H9 (cell line): ENCODE data around the gene METTL16. TPM values are rescaled to one million over a fixed set of nuclear protein-coding genes. Genes with fewer than 3 reads are reported as not detected.
A peak's percentile ranks its signal among the peaks of the same experiment; 100 is the strongest.

Experiments
- DNase-seq: peaks from one replicate; pipeline ENCODE4 v3.0.0-alpha.2; 2017
- H2AFZ ChIP-seq: one replicate; pipeline ENCODE4 v1.6.1; 2013; ENCODE audit warnings: mild to moderate bottlenecking, low read length, control low read depth, moderate library complexity
- H2AK5ac ChIP-seq: 2 replicates; pipeline ENCODE4 v1.6.1; 2013; ENCODE audit warnings: low read length, control low read depth, mixed read lengths; ENCODE audit not compliant: insufficient read length
- H2BK120ac ChIP-seq: one replicate; pipeline ENCODE4 v1.6.1; 2013; ENCODE audit warnings: low read depth, mild to moderate bottlenecking, low read length, control low read depth, inconsistent platforms; ENCODE audit not compliant: poor library complexity, severe bottlenecking
- H2BK12ac ChIP-seq: 2 replicates; pipeline ENCODE4 v1.6.1; 2013; ENCODE audit warnings: low read length, control low read depth, mixed read lengths, low read depth; ENCODE audit not compliant: insufficient read length
- H2BK15ac ChIP-seq: 2 replicates; pipeline ENCODE4 v1.6.1; 2013; ENCODE audit warnings: low read depth, low read length, control low read depth
- H2BK20ac ChIP-seq: one replicate; pipeline ENCODE4 v1.6.1; 2013; ENCODE audit warnings: low read depth, mild to moderate bottlenecking, low read length, control low read depth, inconsistent platforms; ENCODE audit not compliant: poor library complexity, severe bottlenecking
- H2BK5ac ChIP-seq: 2 replicates; pipeline ENCODE4 v1.6.1; 2013; ENCODE audit warnings: low read length, control low read depth, mixed read lengths; ENCODE audit not compliant: insufficient read length
- H3K14ac ChIP-seq: 2 replicates; pipeline ENCODE4 v1.6.1; 2013; ENCODE audit warnings: low read length, control low read depth; ENCODE audit not compliant: insufficient read depth
- H3K18ac ChIP-seq: 2 replicates; pipeline ENCODE4 v1.6.1; 2013; ENCODE audit warnings: low read depth, mild to moderate bottlenecking, mixed read lengths, low read length, control low read depth; ENCODE audit not compliant: insufficient read length
- H3K23ac ChIP-seq: 2 replicates; pipeline ENCODE4 v1.6.1; 2013; ENCODE audit warnings: low read length, control low read depth, mixed read lengths, low read depth; ENCODE audit not compliant: insufficient read length
- H3K23me2 ChIP-seq: 2 replicates; pipeline ENCODE4 v1.6.1; 2013; ENCODE audit warnings: low read depth, mild to moderate bottlenecking, mixed read lengths, low read length, control low read depth; ENCODE audit not compliant: insufficient read length, poor library complexity, severe bottlenecking
- H3K27ac ChIP-seq: 2 replicates; pipeline ENCODE4 v1.5.1; 2013; ENCODE audit warnings: low read length, control low read depth, mixed read lengths, low read depth; ENCODE audit not compliant: insufficient read length
- H3K27me3 ChIP-seq: 2 replicates; pipeline ENCODE4 v1.6.1; 2013; ENCODE audit warnings: low read length, control low read depth, inconsistent platforms; ENCODE audit not compliant: insufficient read depth
- H3K4ac ChIP-seq: 2 replicates; pipeline ENCODE4 v1.6.1; 2013; ENCODE audit warnings: low read depth, mild to moderate bottlenecking, control low read depth, inconsistent platforms, low read length, moderate library complexity
- H3K4me1 ChIP-seq: 2 replicates; pipeline ENCODE4 v1.6.1; 2013; ENCODE audit warnings: low read length, control low read depth, inconsistent platforms; ENCODE audit not compliant: insufficient read depth
- H3K4me2 ChIP-seq: 2 replicates; pipeline ENCODE4 v1.6.1; 2013; ENCODE audit warnings: low read length, control low read depth, mixed read lengths; ENCODE audit not compliant: insufficient read length, insufficient read depth
- H3K56ac ChIP-seq: 2 replicates; pipeline ENCODE4 v1.6.1; 2013; ENCODE audit warnings: low read depth, mild to moderate bottlenecking, mixed read lengths, low read length, control low read depth; ENCODE audit not compliant: insufficient read length
- H3K79me1 ChIP-seq: 2 replicates; pipeline ENCODE4 v1.6.1; 2013; ENCODE audit warnings: low read depth, mild to moderate bottlenecking, moderate library complexity, low read length, control low read depth, inconsistent platforms; ENCODE audit not compliant: insufficient read depth, poor library complexity, severe bottlenecking
- H3K79me2 ChIP-seq: 2 replicates; pipeline ENCODE4 v1.6.1; 2013; ENCODE audit warnings: low read length, control low read depth, inconsistent platforms; ENCODE audit not compliant: insufficient read depth
- H3K9ac ChIP-seq: 2 replicates; pipeline ENCODE4 v1.6.1; 2013; ENCODE audit warnings: low read length, control low read depth, mixed read lengths; ENCODE audit not compliant: insufficient read length; ENCODE audit errors: extremely low read depth
- H3K9me3 ChIP-seq: one replicate; pipeline ENCODE4 v1.6.1; 2013; ENCODE audit warnings: low read depth, low read length, inconsistent platforms; ENCODE audit not compliant: control insufficient read depth
- H3T11ph ChIP-seq: one replicate; pipeline ENCODE4 v1.6.1; 2013; ENCODE audit warnings: mild to moderate bottlenecking, low read length, control low read depth, inconsistent platforms
- H4K20me1 ChIP-seq: one replicate; pipeline ENCODE4 v1.6.1; 2013; ENCODE audit not compliant: control insufficient read depth, insufficient read length, insufficient read depth
- H4K5ac ChIP-seq: 2 replicates; pipeline ENCODE4 v1.6.1; 2013; ENCODE audit warnings: low read depth, mild to moderate bottlenecking, mixed read lengths, low read length, control low read depth; ENCODE audit not compliant: insufficient read length
- H4K8ac ChIP-seq: replicated peaks from 2 replicates; pipeline ENCODE4 v1.6.1; 2013; ENCODE audit warnings: low read length, control low read depth, mixed read lengths, low read depth; ENCODE audit not compliant: insufficient read length
- H4K91ac ChIP-seq: 2 replicates; pipeline ENCODE4 v1.6.1; 2013; ENCODE audit warnings: low read depth, mild to moderate bottlenecking, moderate library complexity, mixed read lengths, low read length, control low read depth; ENCODE audit not compliant: insufficient read length
- H3K27ac Mint-ChIP-seq, 3 experiments: 2 replicates in 2 of 3; 3 replicates in 1 of 3; pipeline ENCODE4 v1.8.0; 2020 to 2021; ENCODE audit warnings: mixed read lengths in 3 of 3, mild to moderate bottlenecking in 1 of 3, moderate library complexity in 1 of 3
- H3K27me3 Mint-ChIP-seq: 2 replicates; pipeline ENCODE4 v1.8.0; 2021; ENCODE audit warnings: low read depth, mild to moderate bottlenecking, moderate library complexity, mixed read lengths
- H3K36me3 Mint-ChIP-seq, 3 experiments: 2 replicates in 2 of 3; 3 replicates in 1 of 3; pipeline ENCODE4 v1.8.0; 2020 to 2021; ENCODE audit warnings: low read depth in 3 of 3, mixed read lengths in 3 of 3; ENCODE audit not compliant: insufficient read depth in 1 of 3
- H3K4me1 Mint-ChIP-seq, 2 experiments: 2 replicates each; pipeline ENCODE4 v1.8.0; 2020; ENCODE audit warnings: mixed read lengths in 2 of 2
- H3K4me3 Mint-ChIP-seq, 2 experiments: 2 replicates in 1 of 2; 3 replicates in 1 of 2; pipeline ENCODE4 v1.8.0; 2020 to 2021; ENCODE audit warnings: mild to moderate bottlenecking in 2 of 2, mixed read lengths in 2 of 2, moderate library complexity in 1 of 2
- H3K9me3 Mint-ChIP-seq, 2 experiments: 2 replicates in 1 of 2; 3 replicates in 1 of 2; pipeline ENCODE4 v1.8.0; 2020; ENCODE audit warnings: mild to moderate bottlenecking in 2 of 2, mixed read lengths in 2 of 2, moderate library complexity in 1 of 2
- CTCF ChIP-seq: fragments of 200-600 bp; sonication (generic); conservative IDR thresholded peaks from 3 replicates; pipeline ENCODE4 v1.8.0; 2021; ENCODE audit warnings: antibody characterized with exemption, mild to moderate bottlenecking
- WGBS: extraction: QIAGEN DNeasy Blood & Tissue Kit; methylation state at CpG from one replicate; pipeline ENCODE4 v1.1.7; 2013; ENCODE audit warnings: missing lambda C conversion rate, low lambda C conversion rate, mixed read lengths; ENCODE audit not compliant: insufficient read length; ENCODE audit errors: extremely low coverage; 5-methylcytosine and 5-hydroxymethylcytosine counted together
- total RNA-seq: library from RNA; stranded (reverse); gene quantifications from 2 replicates; pipeline ENCODE4 v1.2.1, GENCODE V29; 2021

Gene METTL16
- total RNA-seq, 1 experiment from 2014 or later = 55.4 TPM

DNA sequence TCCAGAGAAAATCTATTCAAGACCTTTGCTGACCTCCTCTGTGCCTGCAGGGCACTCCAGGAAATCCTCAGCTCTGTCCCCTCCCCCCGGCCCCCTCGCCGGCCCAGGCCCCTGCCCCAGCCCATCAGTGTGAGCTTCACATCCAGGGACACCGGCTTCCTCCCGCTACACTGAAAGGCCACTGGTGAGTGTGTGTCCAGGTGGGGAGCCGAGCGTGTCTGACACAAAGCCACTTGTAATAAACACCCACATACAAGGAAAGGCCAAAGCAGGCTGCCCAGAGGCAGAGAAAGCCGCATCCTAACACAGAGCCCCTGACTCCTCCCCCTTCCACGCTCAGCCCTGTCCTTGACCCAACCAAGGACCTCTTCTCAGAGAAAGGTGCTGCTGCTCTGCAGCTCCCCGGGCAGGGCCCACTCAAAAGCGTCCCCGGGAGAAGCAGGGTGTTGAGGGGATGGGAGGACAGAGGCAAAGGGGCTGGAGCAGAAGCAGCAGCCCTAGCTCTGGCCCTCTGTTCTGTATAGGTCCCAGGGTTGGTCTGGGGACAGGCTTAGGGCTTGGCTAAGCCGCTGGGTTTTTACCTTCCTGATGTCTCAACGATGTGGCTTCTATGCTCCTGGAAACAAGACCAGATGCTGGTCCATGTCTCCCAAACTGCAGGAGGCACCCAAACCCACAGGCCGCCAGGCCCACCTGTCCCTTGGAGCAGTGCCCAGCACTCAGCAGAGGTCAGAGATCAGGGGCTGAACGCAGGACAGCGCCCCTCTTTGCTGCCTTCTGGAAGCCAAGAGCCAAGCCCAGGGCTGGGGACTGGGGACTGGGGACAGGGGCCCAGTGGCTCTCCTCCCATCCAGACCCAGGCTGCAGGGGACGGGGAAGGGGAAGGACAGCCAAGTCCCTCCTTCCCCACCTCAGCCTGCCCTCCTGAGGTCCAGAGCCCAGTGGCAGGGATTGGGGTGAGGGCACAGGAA lies 126.2 kb downstream of the METTL16 start:
- no peak overlapping the region for H3K9ac ChIP-seq
- no peak overlapping the region for H2BK120ac ChIP-seq
- H3K56ac ChIP-seq = no peak overlapping the region
- H2BK15ac ChIP-seq = no peak overlapping the region
- no peaks in the 10 kb centered on the region for H3K23me2 ChIP-seq
- no peak overlapping the region for H3T11ph ChIP-seq
- H3K27ac Mint-ChIP-seq = peak overlapping the region in 1 of 3 experiments; percentile 39; a peak in 3 of 7 replicates
- H3K4me2 ChIP-seq = no peak overlapping the region
- H2AK5ac ChIP-seq = no peak overlapping the region
- H3K4me1 Mint-ChIP-seq = peaks cover 20 to 30% of the 10 kb centered on the region in 2 experiments
- H2AFZ ChIP-seq = no peak overlapping the region
- TF ChIP-seq CTCF = no peak
- H3K27me3 Mint-ChIP-seq = no peaks in the 10 kb centered on the region
- H4K91ac ChIP-seq = no peak overlapping the region
- no peaks in the 10 kb centered on the region for H3K79me1 ChIP-seq
- WGBS = no CpG with 5 or more reads among the region's 18 CpGs
- H3K18ac ChIP-seq = no peak overlapping the region
- H3K4me1 ChIP-seq = no peaks in the 10 kb centered on the region; the same call in 1 of the 2 replicates
- no peak overlapping the region for H2BK12ac ChIP-seq
- no peak overlapping the region for H3K27ac ChIP-seq
- H3K79me2 ChIP-seq = no peaks in the 10 kb centered on the region
- no peak overlapping the region for H3K23ac ChIP-seq
- no peak for DNase-seq
- H4K5ac ChIP-seq = no peak overlapping the region
- H4K20me1 ChIP-seq = no peaks in the 10 kb centered on the region
- no peak overlapping the region for H3K14ac ChIP-seq
- H4K8ac ChIP-seq = no peak overlapping the region
- H3K36me3 Mint-ChIP-seq = peaks cover 5 to 32% (median 24%) of the 10 kb centered on the region in 3 experiments; a peak in 6 of 7 replicates
- no peaks in the 10 kb centered on the region for H3K9me3 Mint-ChIP-seq
- H3K27me3 ChIP-seq = no peaks in the 10 kb centered on the region
- H2BK5ac ChIP-seq = no peak overlapping the region
- H3K4me3 Mint-ChIP-seq = 0 out of 5 replicates have a peak overlapping the region, but pooled peaks of 1 of the 2 experiments have one; percentile 9
- H3K9me3 ChIP-seq = no peaks in the 10 kb centered on the region
- H2BK20ac ChIP-seq = no peak overlapping the region
- H3K4ac ChIP-seq = no peak overlapping the region
